ENCODE results near the gene PPP2R2B.
A peak's percentile ranks its signal among the peaks of the same experiment; 100 is the strongest.

Gene PPP2R2B

DNA sequence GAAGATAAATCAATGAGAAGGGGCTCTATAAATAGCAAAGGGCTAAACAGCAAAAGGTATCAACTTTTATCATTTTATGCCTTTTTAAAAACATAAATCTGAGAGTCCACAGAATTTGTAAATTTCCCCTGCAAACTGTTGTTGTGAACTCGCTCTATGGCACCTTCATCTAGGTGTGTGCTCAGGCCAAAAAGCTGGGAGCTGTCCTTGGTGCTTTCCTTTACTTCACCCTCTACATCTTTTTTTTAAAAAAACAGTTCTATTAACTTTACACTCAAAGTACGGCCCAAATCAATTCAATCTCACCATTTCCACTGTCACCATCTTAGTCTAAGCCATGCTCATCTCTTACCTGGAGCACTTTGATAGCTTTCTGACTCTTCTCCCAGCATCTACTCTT is 254.4 kb downstream of the PPP2R2B start:
- no peak overlapping the region for H3K27ac ChIP-seq (replicated peaks)
- no peaks in the 10 kb centered on the region for H3K27me3 ChIP-seq (ENCODE audit: insufficient read depth, poor library complexity, severe bottlenecking)

DNA sequence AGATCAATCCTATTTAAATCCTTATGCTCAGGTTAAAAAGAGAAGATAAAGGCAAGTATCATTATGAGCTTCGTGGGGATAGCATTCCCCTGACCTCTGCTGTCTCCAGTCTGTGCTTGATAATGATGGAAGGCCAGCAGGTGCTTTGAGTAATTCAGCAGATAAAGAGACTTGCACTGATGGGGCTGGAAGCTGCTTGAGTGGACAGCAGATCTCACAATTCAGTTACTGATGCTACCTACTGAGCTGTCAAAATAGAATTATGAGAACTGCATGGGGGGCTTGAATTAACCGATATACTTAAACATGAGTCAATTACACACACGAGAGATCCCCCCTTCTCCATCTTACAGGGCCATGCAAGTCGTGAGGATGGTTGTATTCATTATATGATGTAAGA is 254.9 kb downstream of the PPP2R2B start:
- no peaks in the 10 kb centered on the region for H3K27me3 ChIP-seq (ENCODE audit: insufficient read depth, poor library complexity, severe bottlenecking)
- DNase-seq (ENCODE audit: low read depth in 1 of 2, low spot score in 1 of 2), result no peak
- no peak overlapping the region for H3K4me3 ChIP-seq (replicated peaks; ENCODE audit: insufficient read depth, low read length)
- no peak overlapping the region for H3K27ac ChIP-seq (replicated peaks)
- TF ChIP-seq GABPA (IDR thresholded peaks at IDR 0.05; ENCODE audit: low read depth) (no peak), POLR2AphosphoS5 (IDR thresholded peaks at IDR 0.05; ENCODE audit: low read depth) (no peak), SPI1 (IDR thresholded peaks at IDR 0.05; ENCODE audit: borderline replicate concordance, low read depth) (no peak), REST (IDR thresholded peaks at IDR 0.05; ENCODE audit: insufficient replicate concordance, low read depth) (no peak)
- TF ChIP-seq, protein P1, sequence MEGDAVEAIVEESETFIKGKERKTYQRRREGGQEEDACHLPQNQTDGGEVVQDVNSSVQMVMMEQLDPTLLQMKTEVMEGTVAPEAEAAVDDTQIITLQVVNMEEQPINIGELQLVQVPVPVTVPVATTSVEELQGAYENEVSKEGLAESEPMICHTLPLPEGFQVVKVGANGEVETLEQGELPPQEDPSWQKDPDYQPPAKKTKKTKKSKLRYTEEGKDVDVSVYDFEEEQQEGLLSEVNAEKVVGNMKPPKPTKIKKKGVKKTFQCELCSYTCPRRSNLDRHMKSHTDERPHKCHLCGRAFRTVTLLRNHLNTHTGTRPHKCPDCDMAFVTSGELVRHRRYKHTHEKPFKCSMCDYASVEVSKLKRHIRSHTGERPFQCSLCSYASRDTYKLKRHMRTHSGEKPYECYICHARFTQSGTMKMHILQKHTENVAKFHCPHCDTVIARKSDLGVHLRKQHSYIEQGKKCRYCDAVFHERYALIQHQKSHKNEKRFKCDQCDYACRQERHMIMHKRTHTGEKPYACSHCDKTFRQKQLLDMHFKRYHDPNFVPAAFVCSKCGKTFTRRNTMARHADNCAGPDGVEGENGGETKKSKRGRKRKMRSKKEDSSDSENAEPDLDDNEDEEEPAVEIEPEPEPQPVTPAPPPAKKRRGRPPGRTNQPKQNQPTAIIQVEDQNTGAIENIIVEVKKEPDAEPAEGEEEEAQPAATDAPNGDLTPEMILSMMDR (IDR thresholded peaks at IDR 0.05; ENCODE audit: insufficient read depth, low read length), result no peak

More for the DNA sequence above, 254.4 kb downstream of the PPP2R2B start:
- no peak for DNase-seq (ENCODE audit: low read depth in 1 of 2, low spot score in 1 of 2)
- peak; percentile 88 for TF ChIP-seq REST (IDR thresholded peaks at IDR 0.05; ENCODE audit: insufficient replicate concordance, low read depth)
- no peak for TF ChIP-seq GABPA (IDR thresholded peaks at IDR 0.05; ENCODE audit: low read depth)
- H3K4me3 ChIP-seq (replicated peaks; ENCODE audit: insufficient read depth, low read length), result no peak overlapping the region

GRCh38 chr5:146623009-146623408 is 255.5 kb downstream of the PPP2R2B start:
- TF ChIP-seq GABPA (IDR thresholded peaks at IDR 0.05; ENCODE audit: low read depth) (no peak), REST (IDR thresholded peaks at IDR 0.05; ENCODE audit: insufficient replicate concordance, low read depth) (no peak), POLR2AphosphoS5 (IDR thresholded peaks at IDR 0.05; ENCODE audit: low read depth) (no peak), SPI1 (IDR thresholded peaks at IDR 0.05; ENCODE audit: borderline replicate concordance, low read depth) (no peak)
- TF ChIP-seq, protein P1 (IDR thresholded peaks at IDR 0.05; ENCODE audit: insufficient read depth, low read length), result no peak
- no peaks in the 10 kb centered on the region for H3K27me3 ChIP-seq (ENCODE audit: insufficient read depth, poor library complexity, severe bottlenecking)
- no peak overlapping the region for H3K27ac ChIP-seq (replicated peaks)
- H3K4me3 ChIP-seq (replicated peaks; ENCODE audit: insufficient read depth, low read length), result no peak overlapping the region
- no peak for DNase-seq (ENCODE audit: low read depth in 1 of 2, low spot score in 1 of 2)

DNA sequence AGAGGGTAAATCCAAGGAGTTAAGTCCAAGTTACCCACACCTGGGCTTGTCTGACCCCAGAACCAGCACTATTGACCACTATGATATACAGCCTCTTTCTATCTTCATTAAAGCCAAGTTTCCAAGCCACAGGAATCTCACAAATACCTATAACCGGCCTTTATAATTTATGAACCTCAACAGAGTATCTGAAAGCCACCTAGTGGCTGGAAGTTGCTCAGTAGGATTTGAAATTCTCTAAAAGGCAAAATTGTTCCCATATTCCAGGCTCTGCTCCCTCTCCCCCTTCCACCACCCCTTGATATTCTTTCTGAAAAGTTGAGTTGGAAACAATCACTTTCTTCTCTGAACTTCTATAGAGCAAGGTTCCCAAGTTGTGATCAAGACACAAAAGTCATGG is 256.2 kb downstream of the PPP2R2B start:
- no peaks in the 10 kb centered on the region for H3K27me3 ChIP-seq (ENCODE audit: insufficient read depth, poor library complexity, severe bottlenecking)
- H3K4me3 ChIP-seq (replicated peaks; ENCODE audit: insufficient read depth, low read length), result no peak overlapping the region
- TF ChIP-seq SPI1 (IDR thresholded peaks at IDR 0.05; ENCODE audit: borderline replicate concordance, low read depth), result no peak
- TF ChIP-seq GABPA (IDR thresholded peaks at IDR 0.05; ENCODE audit: low read depth), result no peak
- TF ChIP-seq, protein P1 (IDR thresholded peaks at IDR 0.05; ENCODE audit: insufficient read depth, low read length), result peak; percentile 7
- no peak for TF ChIP-seq POLR2AphosphoS5 (IDR thresholded peaks at IDR 0.05; ENCODE audit: low read depth)
- no peak for DNase-seq (ENCODE audit: low read depth in 1 of 2, low spot score in 1 of 2)
- no peak overlapping the region for H3K27ac ChIP-seq (replicated peaks)
